Cardiac fibroblast (primary cell): ENCODE data around the gene ESM1.

Source experiments
- DNase-seq, 2 donors: peaks; one replicate each; pipeline versions ENCODE4 v3.0.0 to v3.0.0-alpha.2; 2010; ENCODE audit warnings: low read depth in 2 of 2
- H3K4me3 ChIP-seq, 2 donors: replicated peaks in 1 of 2; 1 replicate in 1 of 2; 2 replicates in 1 of 2; pipeline ENCODE4 v1.5.1; 2011; ENCODE audit warnings: low read depth in 2 of 2, low read length in 2 of 2, mild to moderate bottlenecking in 2 of 2, moderate library complexity in 1 of 2
- CTCF ChIP-seq: IDR thresholded peaks from one replicate; pipeline ENCODE4 v1.5.1; 2011; ENCODE audit warnings: low read depth, mild to moderate bottlenecking, low read length, inconsistent platforms

ESM1 gene

DNA sequence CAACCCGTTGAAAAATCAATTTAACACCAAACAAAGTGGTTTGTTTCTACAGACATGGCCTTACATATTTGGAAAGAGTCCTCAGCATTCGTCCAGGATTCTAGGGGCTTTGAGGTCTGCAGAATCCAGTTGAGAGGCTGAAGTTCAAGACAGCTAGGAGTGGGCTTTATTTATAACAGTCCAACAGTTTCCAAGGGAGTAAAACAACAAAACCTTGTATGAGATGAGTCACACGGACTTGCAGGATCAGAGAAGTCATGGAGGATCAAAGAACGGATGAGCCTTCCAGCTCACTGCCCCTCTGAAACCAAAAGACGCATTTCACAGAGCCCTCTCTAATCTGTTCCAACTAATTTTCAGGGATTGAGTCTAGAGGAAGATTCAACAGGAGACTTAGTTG, 11.1 kb upstream of the ESM1 start:
- H3K4me3 ChIP-seq = no peak overlapping the region
- TF ChIP-seq CTCF = no peak
- peak; percentile 14 to 67 for DNase-seq

GRCh38 chr5:54995168-54995567, 9.8 kb upstream of the ESM1 start:
- TF ChIP-seq CTCF = no peak
- no peak overlapping the region for H3K4me3 ChIP-seq
- no peak for DNase-seq

- no peak overlapping the region for H3K4me3 ChIP-seq
- TF ChIP-seq CTCF = no peak
- DNase-seq = no peak
These were observed 9.2 kb upstream of the ESM1 start for GRCh38 chr5:54994628-54995027.

GRCh38 chr5:54993318-54993717, 7.9 kb upstream of the ESM1 start:
- no peak for TF ChIP-seq CTCF
- peak in 1 of 2 donors; percentile 18 for DNase-seq
- no peak overlapping the region for H3K4me3 ChIP-seq

GRCh38 chr5:54991416-54991815, 6.0 kb upstream of the ESM1 start:
- no peak overlapping the region for H3K4me3 ChIP-seq
- no peak for TF ChIP-seq CTCF
- DNase-seq = peak in 1 of 2 donors; percentile 12

GRCh38 chr5:54990841-54991258, 5.5 kb upstream of the ESM1 start:
- H3K4me3 ChIP-seq = no peak overlapping the region
- peak; percentile 37 to 85 for DNase-seq
- no peak for TF ChIP-seq CTCF

DNA sequence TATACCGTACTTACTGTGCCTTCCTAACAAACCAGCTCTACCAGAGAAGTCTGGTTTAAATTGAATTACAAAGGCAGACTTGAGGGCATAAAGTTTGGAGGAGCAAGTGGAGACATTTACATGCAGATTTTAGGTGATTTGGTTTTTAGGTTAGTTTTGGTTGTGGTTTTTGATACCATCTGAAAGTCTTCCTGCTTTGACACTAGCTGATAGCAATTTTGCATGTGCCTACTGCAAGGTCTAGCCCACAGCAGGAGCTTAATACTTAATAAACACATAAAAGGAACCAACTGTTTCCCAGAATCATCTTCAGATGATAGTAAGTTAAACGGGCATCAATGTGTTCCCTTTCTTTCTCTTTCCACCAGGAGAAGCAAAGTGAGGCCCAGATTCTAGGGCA, 3.4 kb upstream of the ESM1 start:
- TF ChIP-seq CTCF = no peak
- H3K4me3 ChIP-seq = no peak overlapping the region
- no peak for DNase-seq
